ENCODE data around the gene PDCD1.
A peak's percentile ranks its signal among the peaks of the same experiment; 100 is the strongest.
"Not testable (repeated sequence)": the region's sequence is repeated elsewhere in the genome, so short reads cannot be mapped to it uniquely, and the experiment has no call there.

The PDCD1 gene

DNA sequence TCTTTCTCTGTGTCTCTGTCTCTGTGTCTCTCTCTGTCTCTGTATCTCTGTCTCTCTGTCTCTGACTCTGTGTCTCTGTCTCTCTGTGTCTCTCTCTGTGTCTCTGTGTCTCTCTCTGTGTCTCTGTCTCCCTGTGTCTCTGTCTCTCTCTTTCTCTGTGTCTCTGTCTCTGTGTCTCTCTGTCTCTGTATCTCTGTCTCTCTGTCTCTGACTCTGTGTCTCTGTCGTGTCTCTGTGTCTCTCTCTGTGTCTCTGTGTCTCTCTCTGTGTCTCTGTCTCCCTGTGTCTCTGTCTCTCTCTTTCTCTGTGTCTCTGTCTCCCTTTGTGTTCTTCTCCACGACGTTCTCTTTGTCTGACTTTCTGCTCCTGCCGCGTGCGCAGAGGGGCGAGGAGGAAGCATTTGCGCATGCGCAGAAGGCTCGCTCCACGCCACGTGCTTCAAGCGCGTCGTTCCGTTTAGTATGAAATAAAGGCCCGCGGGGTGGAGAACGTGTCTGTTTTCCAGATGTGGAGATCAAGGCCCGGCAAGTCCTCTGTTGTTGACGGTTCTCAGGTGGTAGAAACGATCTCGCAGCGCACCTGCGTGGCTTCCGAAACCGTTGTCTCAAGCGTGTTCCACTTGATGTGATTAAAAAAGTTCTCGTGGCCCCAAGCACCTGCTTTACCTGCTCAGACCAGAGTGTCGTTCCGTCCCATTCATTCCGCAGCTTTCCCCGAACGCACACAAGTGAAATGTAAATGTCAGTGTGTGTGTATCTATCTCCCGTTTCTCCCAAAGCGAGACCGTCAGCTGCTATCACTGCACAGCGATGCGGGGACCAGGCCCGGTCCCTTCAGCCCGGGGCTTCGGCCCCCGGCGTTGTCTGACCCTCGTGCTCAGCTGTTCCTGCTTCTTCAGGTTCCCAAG, 34.9 kb downstream of the PDCD1 start:
- not testable (repeated sequence) for DNase-seq

DNA sequence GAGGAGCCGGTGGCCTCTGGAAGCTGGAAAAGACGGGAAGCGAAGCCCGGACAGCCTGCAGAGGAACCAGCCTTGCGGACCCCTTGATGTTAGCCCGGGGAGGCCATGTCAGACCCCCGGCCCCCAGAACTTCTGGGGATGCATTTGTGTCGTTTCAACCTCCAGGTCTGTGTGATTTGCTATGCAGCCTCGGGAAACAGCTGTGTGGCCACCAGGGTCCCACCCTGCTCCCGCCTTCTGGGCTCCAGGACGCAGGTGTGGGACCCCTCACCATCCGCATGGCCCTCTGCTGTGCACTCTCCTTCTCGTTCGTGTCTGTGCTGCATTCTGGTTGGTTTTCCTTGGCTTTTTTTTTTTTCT, 36.5 kb downstream of the PDCD1 start:
- no peak for DNase-seq

DNA sequence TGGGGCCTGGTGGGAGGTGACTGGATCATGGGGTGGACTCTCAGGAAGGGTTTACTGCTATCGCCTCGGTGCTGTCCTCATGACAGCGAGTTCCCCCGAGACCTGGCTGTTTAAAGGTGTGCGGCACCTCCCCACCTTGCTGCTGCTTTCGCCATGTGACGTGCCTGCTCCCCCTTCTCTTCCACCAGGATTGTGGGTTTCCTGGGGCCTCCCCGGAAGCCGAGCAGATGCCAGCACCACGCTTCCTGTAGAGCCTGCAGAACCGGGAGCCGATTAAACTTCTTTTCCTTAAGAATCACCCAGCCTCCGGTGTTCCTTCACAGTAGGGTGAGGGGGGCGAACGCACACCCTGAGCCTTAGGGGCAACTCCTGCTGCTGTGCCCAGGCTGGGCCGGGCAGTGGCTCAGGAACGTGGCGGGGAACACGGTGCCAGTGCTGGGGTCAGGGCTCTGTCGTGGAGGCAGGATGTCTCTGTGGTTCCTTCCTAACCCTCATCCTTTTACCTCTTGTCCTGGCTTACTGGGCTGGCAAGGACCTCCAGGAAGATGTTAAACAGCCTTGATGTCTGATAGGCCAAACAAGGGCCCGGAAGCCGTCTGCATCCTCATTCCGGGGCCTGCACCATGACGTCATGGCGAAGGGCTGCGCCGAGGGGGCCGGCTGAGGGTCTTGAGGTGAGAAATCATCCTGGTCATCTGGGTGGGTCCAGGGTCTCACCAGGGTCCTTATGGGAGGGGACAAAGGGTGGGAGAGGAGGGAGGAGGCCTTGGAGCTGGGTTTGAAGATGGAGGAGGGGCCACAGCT, 37.0 kb downstream of the PDCD1 start:
- DNase-seq = peak; percentile 28

DNA sequence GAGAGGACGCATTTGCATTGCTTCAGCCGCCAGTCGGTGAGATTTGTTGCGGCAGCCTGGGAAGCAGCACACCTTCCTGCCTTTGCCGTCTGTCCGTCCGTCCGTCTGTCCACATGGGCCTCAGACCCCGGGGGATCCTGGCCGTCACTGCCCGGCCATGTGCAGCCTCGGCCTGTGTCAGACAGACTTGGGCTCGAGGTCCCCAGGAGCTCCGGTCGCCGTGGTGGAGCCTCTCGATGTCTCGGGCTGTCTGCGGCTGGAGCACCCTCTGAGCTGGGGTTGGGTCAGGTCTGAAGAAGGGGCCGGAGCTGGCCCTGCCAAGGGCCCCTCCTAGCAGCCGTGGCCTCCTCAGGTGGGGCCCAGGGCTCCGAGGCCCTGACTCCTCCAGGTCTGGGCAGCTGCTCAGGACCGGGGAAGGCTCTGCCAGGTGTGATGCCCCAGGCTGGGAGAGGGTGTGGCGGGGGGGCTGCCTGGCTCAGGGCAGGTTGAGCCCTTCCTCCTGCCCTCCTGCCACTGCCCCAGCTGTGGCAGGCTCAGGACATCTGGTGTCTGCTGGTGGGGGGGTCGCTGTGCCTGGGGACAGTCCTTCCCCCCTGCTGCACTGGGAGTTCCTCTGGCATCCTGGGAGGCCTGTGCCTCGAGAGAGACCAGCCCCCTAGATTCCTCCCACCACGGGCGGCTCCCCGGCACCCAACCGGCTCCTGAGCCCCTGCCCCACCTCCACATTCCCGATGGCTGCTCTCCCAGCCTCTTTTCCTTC, 37.9 kb downstream of the PDCD1 start:
- no peak for DNase-seq

DNA sequence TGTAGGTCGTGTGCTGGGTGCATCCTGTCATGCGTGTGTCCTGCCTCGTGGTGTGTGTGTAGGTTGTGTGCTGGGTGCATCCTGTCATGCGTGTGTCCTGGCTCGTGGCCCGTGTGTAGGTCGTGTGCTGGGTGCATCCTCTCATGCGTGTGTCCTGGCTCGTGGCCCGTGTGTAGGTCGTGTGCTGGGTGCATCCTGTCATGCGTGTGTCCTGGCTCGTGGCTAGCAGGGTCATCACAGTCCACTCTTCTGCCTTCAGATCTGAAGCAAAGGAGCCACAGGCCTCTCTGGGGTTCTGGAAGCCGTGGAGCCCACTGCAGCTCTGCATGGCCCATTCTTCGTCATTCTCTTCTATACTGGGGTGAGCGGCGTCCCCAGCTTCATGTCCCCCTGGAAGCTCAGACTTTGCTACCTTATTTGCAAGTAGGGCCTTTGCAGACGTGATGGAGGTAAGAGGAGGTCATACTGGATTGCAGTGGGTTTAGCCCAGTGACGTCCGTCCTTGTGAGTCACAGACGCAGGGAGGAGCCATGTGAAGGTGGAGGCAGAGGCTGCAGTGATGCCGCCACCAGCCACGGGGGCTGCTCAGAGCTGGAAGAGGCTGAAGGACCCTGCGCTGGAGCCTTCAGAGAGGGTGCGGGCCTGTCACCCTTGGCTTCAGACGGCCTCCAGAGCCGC, 38.6 kb downstream of the PDCD1 start:
- DNase-seq = not testable (repeated sequence)

DNA sequence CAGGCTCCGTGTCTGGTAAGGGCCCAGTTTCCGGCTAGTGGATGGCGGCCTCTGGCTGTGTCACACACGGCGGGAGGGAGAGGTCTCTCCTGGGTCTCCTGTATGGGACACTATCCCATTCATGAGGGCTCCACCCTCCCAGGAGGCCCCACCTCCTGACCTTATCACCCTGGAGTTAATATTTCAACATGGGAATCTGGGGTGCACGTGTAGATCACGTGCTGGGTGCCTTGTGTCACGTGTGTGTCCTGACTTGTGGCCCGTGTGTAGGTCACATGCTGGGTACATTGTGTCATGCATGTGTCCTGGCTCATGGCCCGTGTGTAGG, 39.8 kb downstream of the PDCD1 start:
- DNase-seq = no peak

DNA sequence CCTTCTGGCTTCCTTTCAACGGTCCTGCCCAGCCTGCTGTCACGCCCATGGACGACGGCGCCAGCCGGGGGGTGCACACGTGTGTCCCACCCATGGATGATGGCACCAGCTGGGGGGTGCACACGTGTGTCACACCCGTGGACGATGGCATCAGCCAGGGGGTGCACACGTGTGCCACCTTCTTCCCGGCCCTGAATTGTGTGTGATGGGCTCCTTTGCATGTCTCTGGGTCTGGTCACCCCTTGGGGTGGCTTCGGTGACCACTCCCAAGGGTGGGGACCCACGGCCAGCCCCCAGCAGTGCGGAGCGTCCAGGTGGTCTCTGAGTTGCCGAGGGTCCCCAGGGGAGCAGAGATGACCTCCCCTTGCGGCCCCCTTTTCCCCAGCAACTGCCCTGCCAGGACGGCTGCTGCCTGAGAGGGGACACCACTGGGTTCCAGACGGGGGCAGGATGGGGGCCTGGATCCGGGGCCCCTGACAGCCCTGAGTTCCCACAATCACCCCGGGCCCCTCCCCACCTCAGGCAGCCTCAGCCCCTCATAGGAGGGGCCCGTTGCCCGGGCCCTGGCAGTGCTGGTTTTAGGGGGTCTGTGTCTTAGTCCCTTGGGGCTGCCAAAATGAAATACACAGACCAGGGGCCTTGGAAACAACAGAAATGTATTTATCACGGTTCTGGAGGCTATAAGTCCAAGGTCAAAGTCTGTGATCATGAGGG, 40.3 kb downstream of the PDCD1 start:
- DNase-seq = no peak

DNA sequence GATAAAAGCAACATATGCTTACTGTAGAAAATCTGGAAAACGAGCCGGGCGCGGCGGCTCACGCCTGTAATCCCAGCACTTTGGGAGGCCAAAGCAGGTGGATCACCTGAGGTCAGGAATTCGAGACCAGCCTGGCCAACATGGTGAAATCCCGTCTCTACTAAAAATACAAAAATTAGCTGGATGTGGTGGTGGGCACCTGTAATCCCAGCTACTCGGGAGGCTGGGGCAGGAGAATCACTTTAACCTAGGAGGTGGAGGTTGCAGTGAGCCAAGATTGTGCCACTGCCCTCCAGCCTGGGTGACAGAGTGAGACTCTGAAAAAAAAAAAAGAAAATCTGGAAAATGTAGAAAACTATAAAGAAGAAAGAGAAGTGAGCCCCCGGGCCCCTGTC, 40.9 kb downstream of the PDCD1 start:
- not testable (repeated sequence) for DNase-seq

DNA sequence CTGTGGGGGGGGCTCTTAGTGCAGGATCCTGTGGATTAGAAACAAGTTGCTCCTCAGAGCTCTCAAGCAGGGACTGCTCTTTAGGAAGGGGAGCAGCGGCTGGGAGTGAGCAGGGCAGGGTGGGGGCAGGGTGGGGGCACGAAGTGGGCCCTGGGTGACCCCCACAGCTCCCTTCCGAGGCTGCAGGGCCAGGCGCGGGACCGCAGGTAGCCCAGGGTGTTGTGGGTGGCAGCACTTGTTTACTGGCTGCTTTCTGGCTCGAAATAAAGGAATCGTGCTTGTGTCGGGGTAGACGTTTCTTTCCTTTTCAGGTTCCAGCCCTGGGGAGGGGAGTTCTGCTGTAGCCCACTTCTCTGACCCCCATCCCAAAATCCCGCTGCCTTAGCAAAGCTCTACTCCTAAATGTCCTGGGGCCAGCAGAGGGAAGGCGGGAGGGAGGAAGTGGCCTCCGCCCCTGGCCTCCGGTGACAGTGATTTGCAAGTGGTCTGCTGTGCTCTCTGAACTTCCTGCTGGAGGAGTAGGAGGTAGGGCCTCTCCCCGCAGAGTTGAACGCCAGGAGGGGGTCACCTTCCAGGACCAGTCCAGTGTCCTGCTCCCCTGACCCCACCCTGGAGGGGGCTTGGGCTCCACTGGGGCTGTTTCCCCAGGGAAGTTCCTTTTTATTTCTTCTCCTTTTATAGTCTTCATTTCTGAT, 41.4 kb downstream of the PDCD1 start:
- peak; percentile 29 for DNase-seq

DNA sequence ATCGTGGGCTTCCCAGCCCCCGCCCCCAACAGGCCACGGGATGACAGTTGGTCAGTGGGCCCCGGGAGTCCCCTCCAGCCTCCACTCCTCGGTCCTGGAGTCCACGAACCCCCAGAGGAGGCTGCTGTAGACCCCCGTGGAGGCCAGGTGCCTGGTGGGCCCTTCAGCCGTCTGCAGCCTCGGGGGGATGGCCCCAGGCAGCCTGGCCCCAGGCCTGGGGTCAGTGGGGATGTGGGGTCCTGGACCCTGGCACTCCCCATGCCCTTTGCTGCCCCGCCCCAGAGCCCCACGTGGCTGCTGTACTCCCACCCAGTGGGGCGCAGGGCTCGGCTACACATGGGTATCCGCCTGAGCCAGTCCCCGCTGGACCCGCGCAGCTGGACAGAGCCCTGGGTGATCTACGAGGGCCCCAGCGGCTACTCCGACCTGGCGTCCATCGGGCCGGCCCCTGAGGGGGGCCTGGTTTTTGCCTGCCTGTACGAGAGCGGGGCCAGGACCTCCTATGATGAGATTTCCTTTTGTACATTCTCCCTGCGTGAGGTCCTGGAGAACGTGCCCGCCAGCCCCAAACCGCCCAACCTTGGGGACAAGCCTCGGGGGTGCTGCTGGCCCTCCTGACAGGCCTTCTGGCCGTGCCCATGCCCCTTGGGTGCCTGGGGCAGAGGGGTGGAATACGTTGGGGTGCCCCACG, 42.1 kb downstream of the PDCD1 start:
- DNase-seq = peak; percentile 29

DNA sequence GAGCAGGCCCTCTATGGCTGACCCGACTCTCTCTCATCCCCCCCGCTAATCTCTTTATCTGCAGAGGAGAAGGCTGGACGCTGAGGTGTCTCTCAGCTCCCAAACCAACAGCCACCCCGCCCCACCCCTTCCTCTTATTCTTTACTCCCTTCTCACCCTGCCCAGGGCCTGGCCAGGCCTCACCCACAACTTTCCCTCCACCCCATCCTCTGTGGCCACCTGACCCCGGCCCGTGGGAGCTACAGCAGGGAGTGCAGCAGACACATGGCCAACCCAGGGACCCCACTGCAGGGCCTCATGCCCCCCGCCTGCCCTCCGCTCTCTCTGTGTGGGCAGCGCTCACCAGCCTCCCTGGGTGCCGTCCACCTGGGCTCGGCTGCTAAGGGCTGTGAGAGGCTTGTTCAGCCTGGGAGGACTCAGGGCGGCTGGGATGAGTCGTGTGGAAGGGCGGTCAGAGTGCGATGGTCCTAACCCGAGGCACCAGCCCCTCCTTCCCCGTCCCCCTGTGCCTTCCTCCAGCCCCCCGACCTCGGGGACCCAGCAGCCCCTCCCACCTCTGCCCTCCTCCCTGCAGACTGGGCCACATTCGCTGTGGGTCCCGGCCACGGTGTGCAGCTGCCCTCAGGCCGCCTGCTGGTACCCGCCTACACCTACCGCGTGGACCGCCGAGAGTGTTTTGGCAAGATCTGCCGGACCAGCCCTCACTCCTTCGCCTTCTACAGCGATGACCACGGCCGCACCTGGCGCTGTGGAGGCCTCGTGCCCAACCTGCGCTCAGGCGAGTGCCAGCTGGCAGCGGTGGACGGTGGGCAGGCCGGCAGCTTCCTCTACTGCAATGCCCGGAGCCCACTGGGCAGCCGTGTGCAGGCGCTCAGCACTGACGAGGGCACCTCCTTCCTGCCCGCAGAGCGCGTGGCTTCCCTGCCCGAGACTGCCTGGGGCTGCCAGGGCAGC, 42.9 kb downstream of the PDCD1 start:
- peak; percentile 30 for DNase-seq

DNA sequence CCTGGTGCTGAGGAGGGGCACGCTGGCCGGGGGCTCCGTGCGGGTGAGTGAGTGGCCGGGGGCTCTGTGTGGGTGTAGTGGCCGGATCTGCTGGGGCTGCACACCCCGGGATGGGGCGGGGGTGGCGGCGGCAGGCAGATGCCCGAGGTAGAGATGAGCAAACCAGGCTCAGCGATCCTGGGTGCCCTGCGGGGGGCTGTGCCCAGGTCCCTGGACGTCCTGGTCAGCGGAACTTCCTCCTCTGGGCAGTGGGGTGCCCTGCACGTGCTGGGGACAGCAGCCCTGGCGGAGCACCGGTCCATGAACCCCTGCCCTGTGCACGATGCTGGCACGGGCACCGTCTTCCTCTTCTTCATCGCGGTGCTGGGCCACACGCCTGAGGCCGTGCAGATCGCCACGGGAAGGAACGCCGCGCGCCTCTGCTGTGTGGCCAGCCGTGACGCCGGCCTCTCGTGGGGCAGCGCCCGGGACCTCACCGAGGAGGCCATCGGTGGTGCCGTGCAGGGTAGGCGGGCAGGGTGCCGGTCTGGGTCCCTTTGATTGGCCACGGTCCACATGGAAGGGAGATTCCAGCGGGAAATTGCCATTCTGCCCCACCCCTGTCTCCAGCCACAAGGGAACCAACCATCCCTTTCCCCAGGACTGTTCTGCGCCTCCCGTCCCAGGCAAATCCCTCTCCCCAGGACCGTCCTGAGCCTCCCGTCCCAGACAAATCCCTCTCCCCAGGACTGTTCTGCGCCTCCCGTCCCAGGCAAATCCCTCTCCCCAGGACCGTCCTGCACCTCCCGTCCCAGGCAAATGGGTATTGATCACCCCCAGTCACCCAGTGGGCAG, 43.8 kb downstream of the PDCD1 start:
- DNase-seq = peak; percentile 29

DNA sequence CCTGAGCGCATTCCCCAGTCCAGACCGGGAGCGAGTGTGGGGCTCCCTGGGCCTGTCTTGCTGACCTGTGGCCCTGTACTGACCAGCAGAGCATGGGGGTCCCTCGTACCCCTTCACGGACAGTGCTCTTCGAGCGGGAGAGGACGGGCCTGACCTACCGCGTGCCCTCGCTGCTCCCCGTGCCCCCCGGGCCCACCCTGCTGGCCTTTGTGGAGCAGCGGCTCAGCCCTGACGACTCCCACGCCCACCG, 44.4 kb downstream of the PDCD1 start:
- DNase-seq = no peak

DNA sequence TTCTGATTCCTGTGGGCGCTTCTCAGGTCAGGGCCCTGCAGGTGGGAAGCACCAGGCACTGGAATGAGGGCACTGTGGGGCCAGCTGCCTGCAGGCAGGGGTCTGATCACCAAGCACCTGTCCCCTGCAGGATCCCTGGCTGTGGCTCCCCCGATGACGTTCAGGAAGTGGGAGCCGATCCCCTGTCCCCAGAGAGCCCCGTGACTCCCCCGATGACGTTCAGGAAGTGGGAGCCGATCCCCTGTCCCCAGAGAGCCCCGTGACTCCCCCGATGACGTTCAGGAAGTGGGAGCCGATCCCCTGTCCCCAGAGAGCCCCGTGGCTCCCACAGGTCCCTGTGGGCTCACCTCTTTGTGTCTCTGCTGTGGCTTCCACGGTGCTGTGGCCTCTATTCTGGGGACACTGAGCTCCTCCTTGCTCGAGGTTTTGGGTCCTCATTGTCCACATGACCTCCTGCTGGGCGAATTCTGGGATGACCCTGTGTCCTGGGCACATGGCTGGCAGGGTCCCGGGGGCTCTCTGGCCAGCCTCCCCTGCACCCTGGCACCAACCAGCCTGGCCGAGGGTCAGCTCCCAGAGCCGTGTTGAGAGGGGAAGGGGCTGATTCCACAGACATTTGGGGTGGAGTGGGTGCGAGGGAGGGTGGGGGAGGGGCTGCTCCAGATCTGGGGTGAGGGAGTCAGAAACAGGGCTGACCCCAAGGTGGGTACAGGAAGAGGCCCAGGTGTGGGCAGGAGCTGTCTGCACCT, 44.9 kb downstream of the PDCD1 start:
- peak; percentile 30 for DNase-seq

DNA sequence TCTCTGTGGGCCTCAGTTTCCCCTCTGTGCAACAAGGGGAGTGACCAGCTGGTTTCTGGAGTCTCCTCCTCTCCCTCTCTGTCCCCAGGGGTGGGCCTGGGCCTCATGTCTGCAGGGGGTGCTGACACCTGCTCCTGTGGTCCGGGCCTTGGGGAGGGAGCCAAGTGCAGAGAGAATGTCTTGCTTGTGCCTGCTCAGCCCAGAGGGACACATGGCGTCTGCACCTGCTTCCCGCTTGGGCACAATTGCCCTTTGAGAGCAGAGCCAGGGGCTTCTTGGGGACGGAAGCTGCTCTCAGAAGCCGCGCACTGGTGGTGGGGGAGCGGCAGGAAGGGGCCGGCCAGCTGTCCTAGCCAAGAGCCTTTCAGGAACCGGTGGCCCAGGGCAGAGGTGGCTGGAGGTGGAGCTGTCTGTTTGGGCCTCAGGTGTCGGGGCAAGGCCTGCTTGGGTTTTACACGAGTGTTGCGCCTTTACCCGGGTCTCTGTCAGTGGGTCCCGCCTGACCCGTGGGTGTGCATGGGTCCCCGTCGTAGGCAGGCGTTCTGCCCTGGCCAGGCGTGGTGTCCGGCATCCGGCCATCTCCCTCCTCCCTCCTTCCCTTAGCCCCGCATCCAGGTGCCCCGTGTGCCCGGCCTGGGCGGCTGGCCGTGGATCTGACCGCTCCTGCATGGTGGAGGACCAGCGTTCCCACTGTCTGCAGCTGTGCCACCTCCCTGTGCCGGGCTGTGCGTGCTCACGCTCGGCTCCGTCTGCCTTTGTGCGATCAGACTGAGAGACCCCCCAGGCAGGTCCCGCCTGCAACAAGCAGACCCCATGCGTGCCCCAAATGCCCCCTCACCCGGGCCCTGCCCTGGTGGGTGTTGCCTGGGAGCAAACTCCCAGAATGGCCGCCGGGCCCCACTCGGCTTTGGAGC, 45.7 kb downstream of the PDCD1 start:
- DNase-seq = peak; percentile 28

DNA sequence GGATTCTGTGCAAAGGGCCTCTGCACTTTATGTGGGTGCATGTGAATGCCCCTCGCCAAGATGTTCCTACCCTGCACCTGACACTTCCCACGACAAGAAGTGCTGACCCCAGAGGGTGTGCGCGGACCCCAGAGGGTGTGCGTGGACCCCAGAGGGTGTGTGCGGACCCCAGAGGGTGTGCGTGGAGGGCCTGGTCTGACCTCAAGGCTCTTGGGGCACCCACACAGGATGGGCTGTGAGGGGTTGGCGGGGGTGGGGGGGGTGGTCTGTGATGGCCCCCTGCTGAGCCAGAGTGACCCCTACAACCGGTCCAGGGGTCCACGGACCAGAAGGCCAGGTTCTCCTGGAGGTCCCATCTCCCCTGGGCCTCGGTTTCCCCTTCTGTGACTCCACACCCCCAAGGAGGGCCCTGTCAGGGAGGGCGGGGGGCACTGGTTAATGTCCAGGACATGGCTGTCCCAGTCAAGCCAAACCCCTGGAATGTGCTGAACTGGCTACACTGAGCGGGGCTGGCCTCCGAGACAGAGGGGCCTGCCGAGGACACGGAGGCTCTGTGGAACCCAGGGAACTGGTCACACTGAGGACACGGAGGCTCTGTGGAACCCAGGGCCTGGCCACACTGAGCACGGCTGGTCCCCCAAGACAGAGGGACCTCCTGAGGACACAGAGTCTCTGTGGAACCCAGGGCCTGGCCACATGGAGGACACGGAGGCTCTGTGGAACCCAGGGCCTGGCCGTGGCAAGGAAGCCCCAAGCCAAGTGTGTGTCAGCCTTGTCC, 46.6 kb downstream of the PDCD1 start:
- no peak for DNase-seq
